OCI-LY3 (cell line): Measurements from ENCODE around the gene ZNF444.

Experiments
- EZH2phosphoT487 ChIP-seq: fragments of 200-600 bp; shearing (Covaris generic); IDR thresholded peaks from 2 replicates; pipeline ENCODE4 v1.6.1; 2018; ENCODE audit warnings: antibody characterized with exemption, mixed run types, low read depth
- TF ChIP-seq, protein P1 (sequence below): fragments of 200-600, 300-600 bp; sonication (generic); IDR thresholded peaks from 2 replicates; pipeline ENCODE4 v1.5.1; 2014; ENCODE audit warnings: antibody characterized with exemption, low read length, low read depth

DNA sequence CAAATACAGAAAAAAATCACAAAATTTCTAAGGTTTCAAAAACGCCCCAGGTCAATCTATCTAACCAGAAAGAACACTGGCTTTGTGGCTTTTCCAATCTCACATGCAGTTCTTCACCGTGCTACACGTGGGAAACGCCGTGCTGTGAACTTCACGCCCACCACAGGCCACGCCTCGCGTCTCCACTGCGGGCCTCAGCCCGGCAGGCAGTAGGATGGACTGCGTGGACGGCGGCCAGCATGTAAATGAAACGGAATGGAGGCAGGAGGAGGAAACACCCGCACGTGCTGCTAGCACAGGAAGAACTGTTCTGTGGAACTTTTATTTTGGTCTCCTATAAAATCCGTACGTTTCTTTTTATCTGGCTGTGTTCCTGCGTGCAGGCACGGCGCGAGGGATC, 43.8 kb upstream of the ZNF444 start:
- TF ChIP-seq, protein P1, sequence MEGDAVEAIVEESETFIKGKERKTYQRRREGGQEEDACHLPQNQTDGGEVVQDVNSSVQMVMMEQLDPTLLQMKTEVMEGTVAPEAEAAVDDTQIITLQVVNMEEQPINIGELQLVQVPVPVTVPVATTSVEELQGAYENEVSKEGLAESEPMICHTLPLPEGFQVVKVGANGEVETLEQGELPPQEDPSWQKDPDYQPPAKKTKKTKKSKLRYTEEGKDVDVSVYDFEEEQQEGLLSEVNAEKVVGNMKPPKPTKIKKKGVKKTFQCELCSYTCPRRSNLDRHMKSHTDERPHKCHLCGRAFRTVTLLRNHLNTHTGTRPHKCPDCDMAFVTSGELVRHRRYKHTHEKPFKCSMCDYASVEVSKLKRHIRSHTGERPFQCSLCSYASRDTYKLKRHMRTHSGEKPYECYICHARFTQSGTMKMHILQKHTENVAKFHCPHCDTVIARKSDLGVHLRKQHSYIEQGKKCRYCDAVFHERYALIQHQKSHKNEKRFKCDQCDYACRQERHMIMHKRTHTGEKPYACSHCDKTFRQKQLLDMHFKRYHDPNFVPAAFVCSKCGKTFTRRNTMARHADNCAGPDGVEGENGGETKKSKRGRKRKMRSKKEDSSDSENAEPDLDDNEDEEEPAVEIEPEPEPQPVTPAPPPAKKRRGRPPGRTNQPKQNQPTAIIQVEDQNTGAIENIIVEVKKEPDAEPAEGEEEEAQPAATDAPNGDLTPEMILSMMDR = no peak
- no peak for TF ChIP-seq EZH2phosphoT487
